ENCODE data around the gene ACAA2.

ACAA2 gene

GRCh38 chr18:49764032-49764431 lies 49.3 kb downstream of the ACAA2 start:
- DNase-seq: no peak

GRCh38 chr18:49763590-49763989 lies 49.7 kb downstream of the ACAA2 start:
- no peak for DNase-seq

DNA sequence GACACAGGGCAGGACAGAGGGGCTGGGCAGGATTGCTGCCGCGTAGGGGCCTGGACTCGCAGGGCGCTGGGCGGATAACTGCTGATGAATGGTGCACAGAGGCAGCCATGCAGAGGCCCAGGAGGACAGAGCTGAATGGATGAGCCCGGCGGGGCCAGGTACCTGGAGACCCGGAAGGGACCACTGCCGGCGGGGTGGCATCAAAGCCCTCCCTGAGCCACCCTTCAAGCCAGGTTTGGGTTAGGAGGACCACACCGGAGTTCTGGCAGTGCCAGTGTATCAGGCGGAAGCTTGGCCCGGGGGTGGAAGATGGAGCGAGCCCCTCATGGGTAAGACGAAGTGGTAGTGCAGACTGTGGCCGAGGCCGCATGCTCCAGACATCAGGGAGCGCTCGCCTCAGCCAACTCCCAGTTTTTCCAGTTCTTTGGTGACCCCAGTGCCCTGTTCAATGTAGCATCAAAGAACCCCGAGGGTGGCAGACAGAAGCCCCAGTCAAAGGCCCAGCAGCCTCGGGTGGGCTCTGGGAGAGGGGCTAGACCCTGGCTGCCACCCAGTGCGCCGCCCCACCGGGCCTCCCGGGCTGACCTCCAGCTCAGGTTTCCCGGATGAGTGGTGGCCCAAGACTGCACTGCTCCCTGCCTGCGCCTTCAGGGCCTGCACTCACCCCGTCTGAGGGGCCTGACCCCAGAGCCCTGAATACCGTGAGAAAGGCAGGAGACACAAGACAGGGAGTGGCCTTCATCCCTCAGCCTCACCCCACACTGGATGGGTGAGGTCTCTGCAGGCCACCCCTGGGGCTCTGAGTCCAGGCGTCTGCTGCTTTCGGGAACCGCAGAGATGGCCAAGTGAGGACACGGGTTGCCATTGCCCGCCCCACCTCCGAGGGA lies 50.9 kb downstream of the ACAA2 start:
- no peak for DNase-seq

- DNase-seq: no peak
Observed at GRCh38 chr18:49761771-49762170, 51.6 kb downstream of the ACAA2 start.

DNA sequence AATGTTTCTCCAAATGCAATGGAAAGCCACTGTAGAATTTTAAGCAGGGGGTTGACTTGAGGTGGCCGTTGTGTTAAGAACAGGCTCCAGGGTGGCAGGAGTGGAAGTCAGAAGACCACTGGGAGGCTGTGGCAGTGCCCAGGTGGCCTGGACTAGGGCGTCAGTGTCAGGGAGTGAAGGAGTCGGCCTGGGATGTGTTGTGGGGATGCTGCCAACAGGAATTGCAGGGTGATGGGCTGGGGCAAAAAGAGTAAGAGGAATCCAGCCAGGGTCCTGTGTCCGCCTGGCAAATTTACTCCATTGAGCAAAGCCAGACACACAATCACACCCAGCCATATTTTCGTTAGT lies 55.1 kb downstream of the ACAA2 start:
- no peak for DNase-seq

DNA sequence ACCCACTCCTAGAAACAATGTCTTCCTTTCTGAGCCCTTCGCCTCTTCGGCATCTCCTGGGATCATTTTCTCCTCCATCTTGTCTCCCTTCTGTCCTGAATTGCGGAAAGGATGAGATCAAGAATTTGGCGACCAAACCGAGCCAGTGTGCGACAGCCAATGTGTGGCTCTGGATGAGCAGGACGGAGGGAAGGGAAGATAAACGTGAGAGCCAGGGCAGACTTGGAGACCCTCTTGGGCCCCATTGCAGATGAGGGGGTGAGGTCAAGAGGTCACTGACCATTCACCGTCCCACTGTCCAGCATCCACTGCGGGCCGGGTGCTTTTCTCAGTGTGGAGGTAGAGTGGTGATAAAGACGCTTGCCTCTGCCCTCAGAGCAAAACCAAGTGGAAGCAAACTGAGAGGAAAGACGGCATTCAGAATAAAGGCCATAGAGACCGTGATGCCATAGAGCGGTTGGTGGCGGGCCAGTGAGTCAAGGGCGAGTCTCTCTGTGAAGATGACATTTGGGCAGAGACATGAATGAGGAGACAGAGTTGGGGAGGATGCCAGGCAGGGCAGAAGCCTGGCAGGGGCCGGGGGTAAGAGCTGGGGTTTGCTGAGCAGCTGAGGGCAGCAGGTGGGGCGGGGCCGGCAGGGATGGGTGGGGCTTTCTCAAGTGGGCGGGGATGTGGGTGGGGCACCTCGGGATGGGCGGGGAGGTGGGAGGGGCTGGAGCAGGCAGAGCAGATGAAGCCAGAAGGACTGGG lies 55.6 kb downstream of the ACAA2 start:
- no peak for DNase-seq

DNA sequence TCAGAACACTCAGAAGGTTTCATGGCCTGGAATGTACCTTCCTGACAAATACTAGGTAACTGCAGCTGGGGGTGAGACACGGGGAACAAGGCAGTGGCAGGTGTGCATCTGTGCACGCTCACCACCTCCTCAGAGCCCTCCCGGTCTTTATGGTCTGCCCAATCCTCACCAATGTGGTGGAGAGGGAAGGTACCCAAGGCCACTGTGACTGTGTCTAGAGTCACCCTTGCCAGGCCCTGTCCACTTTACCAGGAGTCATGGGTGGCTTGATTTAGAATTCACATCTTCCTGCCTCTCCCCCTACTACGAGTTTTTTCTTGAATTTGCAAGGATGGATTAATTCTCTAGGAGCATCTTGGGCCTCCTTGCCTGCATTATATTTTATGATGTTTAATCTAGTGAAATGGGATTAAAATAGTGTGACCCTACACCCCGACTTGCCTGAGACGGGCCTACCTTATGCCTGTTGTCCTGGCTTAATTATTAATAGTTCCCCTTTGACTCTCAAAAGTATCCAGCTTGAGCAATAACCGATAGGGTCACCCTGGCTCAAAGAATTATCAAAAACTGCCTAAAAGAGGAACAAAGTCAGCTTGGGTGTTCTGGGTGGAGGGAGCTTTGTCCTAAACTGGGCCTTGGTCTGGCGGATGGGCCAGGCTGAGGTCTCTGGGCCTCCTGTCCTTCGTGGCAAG lies 56.5 kb downstream of the ACAA2 start:
- no peak for DNase-seq

DNA sequence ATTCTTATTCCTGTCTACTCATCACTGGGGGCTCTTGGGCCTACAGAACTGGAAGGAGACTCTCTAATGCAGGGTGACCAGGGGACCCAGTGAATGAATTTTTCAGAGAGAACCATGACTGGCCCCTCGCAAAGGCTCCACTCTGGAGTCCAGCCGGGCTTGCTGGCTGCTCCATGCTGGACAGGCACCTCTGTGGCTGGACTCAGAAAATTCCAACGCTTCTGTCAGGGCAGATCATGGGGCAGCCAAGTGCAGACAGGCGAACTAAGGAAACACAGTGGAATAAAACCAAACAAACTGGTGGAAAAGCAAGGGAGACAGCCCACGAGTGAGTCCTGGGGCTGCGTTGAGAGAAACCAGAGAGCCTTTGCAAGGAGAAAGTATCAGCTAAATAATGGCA lies 57.2 kb downstream of the ACAA2 start:
- DNase-seq: no peak

DNA sequence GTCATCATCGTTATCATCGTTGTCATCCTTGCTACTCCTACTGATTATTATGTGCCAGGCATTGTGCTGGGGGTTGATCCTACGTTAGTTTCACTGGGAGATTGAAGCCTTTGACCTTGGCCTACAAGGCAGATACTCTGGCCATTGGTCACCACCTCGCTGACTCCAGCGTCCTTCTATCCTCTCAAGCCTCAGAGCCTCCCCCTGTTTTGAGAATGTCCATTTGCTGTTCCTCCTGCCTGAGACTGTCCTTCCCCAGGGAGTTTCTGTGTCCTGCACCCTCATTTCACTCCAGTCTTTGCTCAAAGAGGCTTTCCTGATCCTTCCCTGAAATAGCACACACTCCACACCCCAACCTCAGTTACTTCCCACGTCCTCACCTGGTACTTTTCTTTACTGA lies 57.8 kb downstream of the ACAA2 start:
- DNase-seq: no peak

- no peak for DNase-seq
Observed at GRCh38 chr18:49754866-49755265, 58.5 kb downstream of the ACAA2 start.

DNA sequence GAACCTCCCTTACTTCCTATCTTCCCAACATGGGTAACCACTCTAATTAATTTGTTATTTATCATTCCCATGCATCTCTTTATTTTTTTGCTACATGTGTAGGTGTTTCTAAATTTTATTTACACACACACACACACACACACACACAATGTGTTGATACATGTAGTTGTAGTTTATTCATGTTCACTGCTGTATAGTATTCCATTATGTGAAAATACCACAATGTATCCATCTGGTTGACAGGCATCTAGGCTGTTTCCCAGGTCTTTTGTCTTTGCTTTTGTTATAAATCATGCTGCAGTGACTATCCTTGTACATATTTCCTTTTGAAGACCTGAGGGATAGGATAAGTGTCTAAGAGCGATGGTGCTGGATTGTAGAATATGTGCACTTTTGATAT lies 59.7 kb downstream of the ACAA2 start:
- no peak for DNase-seq

- no peak for DNase-seq
Observed at GRCh38 chr18:49752095-49752457, 61.3 kb downstream of the ACAA2 start.

GRCh38 chr18:49751427-49752094 lies 61.8 kb downstream of the ACAA2 start:
- DNase-seq: peak; percentile 62

DNA sequence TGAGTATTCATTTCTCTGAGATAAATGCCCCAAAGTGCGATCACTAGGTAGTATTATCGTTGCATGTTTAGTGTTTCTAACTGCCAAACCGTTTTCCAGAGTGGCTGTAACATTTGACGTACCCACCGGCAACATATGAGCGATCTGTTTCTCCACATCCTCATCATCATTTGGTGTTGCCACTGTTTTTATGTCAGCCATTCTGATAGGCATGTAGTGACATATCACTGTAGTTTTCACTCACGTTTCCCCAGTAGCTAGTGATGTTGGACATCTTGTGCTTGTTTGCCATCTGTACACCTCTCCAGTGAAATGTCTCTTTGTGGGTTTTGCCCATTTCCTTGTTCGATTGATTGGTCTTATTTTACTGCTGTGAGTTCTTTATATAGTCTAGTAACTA lies 63.8 kb downstream of the ACAA2 start:
- no peak for DNase-seq

GRCh38 chr18:49747876-49748275 lies 65.5 kb downstream of the ACAA2 start:
- DNase-seq: no peak

GRCh38 chr18:49745045-49746014 lies 68.0 kb downstream of the ACAA2 start:
- DNase-seq: no peak

DNA sequence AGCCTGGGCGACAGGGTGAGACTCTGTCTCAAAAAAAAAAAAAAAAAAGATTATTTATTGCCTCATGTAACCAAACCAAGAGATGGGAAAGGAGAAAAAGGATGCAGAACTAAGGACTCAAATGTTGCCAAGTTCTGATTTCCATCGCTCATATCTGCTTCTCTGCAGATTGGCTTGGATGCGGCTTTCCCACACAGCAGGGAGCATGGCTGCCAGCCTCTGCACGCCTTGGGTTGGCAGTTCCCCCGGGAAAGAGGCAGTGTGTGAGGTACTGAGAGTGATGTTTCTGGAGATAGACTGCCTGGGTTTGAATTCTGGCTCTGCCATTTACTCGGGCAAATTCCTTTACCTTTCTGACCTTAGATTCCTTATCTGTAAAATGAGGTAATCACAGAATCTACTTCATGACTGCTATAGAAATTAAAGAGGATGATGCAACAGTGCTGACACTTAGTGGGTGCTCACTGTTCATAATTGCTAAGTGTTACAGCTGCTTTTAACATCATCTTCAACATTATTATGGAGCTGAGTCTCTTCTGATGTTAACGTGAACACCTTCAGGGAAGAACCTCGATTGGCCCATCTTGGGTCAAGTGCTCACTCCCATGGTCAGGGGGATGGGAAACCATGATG lies 68.8 kb downstream of the ACAA2 start:
- DNase-seq: no peak

DNA sequence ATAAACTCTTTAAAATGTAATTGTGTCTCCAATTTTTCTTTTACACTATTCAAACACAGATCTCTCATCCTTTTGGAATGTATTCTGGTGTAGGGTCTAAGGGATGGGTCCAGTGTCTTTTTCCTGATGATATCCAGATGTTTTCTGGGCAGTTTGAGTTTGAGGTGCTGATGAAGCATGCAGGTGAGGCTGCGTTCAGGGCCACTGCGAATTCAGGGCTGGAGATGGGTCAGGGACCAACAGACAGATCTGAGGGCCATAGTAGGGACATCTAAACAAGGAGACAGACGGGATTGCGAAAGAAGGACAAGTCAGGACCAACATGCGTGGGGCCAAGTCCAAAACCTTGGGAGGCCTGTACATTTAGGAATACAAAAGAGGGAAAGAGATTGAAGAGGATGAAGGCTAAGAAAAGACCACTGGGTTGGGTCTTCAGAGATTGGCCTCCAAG lies 70.2 kb downstream of the ACAA2 start:
- DNase-seq: no peak

DNA sequence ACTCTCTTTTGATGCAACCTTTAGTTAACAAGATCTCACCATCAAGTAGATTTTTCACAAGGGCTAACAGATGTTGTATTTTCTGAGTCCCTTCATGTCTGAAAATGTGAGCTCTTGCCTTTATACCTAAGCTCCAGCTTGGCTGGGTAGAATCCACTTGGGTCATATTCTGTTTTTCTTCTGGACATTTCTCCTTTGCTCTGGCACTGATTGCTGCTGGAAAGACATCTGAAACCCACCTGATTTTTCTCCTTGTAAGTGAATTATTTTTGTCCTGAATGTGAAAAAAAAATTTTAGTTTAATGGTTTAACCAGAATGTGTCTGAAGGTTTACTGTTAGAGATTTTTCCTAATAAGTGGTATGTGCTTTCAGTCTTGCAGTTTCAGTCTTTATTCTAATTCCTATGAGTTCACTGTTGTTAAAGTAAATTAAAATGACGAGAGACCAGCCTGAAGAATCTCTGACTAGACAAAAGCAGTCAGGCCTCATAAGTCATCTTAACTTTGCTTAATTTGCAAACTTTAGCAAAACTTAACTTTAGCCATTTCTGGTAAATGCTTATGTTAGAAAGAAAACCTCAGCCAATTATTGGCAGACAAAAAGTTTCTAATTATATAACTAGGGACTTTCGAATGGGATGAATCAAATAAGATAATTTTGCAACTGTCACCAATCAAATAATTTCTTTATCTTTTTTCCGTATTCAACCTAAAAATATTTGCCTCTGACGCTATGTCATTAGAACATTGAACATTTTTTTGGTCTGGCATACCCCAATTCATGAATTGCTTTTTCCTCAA lies 70.8 kb downstream of the ACAA2 start:
- DNase-seq: no peak

- no peak for DNase-seq
Observed at GRCh38 chr18:49739275-49739674, 74.1 kb downstream of the ACAA2 start.
